DOHH2 (cell line): Measurements from ENCODE around the gene EID3.

Experiments
- CTCF ChIP-seq: fragments of 200-600 bp; sonication (generic); IDR thresholded peaks from one replicate; pipeline ENCODE4 v1.5.1; 2014; ENCODE audit warnings: antibody characterized with exemption, mild to moderate bottlenecking, low read depth, low read length; ENCODE audit not compliant: poor library complexity, severe bottlenecking
- EZH2phosphoT487 ChIP-seq: fragments of 200-600 bp; sonication (generic); IDR thresholded peaks from 2 replicates; pipeline ENCODE4 v1.6.1; 2017; ENCODE audit warnings: borderline replicate concordance, mild to moderate bottlenecking, antibody characterized with exemption, low read length, moderate library complexity, mixed read lengths

GRCh38 chr12:104280717-104281458, 22.7 kb upstream of the EID3 start:
- TF ChIP-seq CTCF (no peak), EZH2phosphoT487 (no peak)
